ENCODE results near the gene C3. TPM values are rescaled to one million over a fixed set of nuclear protein-coding genes. Genes with fewer than 3 reads are reported as not detected.
"Not testable (repeated sequence)": the region's sequence is repeated elsewhere in the genome, so short reads cannot be mapped to it uniquely, and the experiment has no call there.

C3 gene
- polyA plus RNA-seq, 2 donors: 25.6 to 137 TPM

DNA sequence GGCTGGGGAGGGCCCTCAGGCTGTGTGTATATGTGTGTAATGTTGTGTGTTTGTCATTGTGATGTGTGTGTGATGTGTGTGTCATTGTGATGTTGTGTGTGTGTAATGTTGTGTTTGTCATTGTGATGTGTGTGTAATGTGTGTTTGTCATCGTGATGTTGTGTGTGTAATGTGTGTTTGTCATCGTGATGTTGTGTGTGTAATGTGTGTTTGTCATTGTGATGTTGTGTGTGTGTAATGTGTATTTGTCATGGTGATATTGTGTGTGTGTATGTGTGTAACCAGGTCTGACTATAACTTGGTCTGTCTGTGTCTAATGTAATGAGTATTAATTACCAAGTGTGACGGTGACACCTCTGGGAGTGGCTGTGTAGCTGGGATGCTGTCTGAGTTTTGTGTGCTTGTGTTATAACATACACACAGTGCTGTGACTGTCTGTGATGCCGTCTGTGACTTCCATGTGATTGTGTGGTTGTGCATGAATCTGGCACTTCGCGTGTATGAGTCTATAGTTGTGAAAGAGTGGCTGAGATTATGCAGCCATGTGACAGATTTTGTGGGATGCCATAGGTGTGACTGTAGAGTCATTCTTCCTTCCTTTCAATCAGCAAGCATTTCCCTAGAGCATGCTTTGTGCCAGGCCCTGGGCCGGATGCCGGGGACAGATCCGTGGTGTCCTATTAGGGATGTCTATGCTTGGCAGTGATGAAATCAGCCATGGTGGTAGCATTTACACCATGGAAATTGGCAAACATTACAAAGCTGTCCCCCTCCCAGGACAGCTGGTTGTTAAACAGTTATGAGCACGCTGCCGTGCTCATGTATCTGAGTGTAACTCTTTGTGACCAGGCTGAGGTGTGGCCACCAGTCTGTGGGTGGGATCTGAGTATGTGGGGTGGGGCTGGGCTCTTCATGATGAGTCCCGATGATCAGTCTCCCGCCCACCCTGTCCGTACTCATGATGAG lies 56.9 kb downstream of the C3 start:
- 76 to 78% methylated on average over 14 of the region's 14 CpGs for WGBS, 2 donors

GRCh38 chr19:6662702-6663101 lies 57.7 kb downstream of the C3 start:
- H3K4me1 ChIP-seq (ENCODE audit: control insufficient read depth in 2 of 2, insufficient read depth in 2 of 2, low read length in 1 of 2): peaks cover 0 to 2% of the 10 kb centered on the region in 2 donors
- 75 to 85% methylated on average over 5 of the region's 5 CpGs for WGBS, 2 donors
- H3K27me3 ChIP-seq (ENCODE audit: control insufficient read depth in 1 of 2, insufficient read depth in 2 of 2, low read length in 2 of 2): peaks cover 0 to 4% of the 10 kb centered on the region in 2 donors
- no peak overlapping the region for H3K27ac ChIP-seq (ENCODE audit: low read depth in 2 of 2, low read length in 1 of 2)
- no peak overlapping the region for H3K4me3 ChIP-seq (ENCODE audit: low read depth in 1 of 2, low read length in 2 of 2)
- H3K36me3 ChIP-seq (ENCODE audit: control insufficient read depth in 2 of 2, insufficient read depth in 2 of 2, low read length in 1 of 2): no peaks in the 10 kb centered on the region
- H3K9me3 ChIP-seq (ENCODE audit: control insufficient read depth in 2 of 2, insufficient read depth in 1 of 2, low read depth in 1 of 2, low read length in 1 of 2): no peaks in the 10 kb centered on the region

More for the DNA sequence above, 56.9 kb downstream of the C3 start:
- H3K27me3 ChIP-seq (ENCODE audit: control insufficient read depth in 1 of 2, insufficient read depth in 2 of 2, low read length in 2 of 2): peaks cover 0 to 4% of the 10 kb centered on the region in 2 donors
- H3K4me3 ChIP-seq (ENCODE audit: low read depth in 1 of 2, low read length in 2 of 2): no peak overlapping the region
- no peaks in the 10 kb centered on the region for H3K9me3 ChIP-seq (ENCODE audit: control insufficient read depth in 2 of 2, insufficient read depth in 1 of 2, low read depth in 1 of 2, low read length in 1 of 2)
- no peak overlapping the region for H3K27ac ChIP-seq (ENCODE audit: low read depth in 2 of 2, low read length in 1 of 2)
- H3K36me3 ChIP-seq (ENCODE audit: control insufficient read depth in 2 of 2, insufficient read depth in 2 of 2, low read length in 1 of 2): no peaks in the 10 kb centered on the region
- H3K4me1 ChIP-seq (ENCODE audit: control insufficient read depth in 2 of 2, insufficient read depth in 2 of 2, low read length in 1 of 2): peaks cover 0 to 2% of the 10 kb centered on the region in 2 donors

GRCh38 chr19:6661509-6662244 lies 58.8 kb downstream of the C3 start:
- H3K27ac ChIP-seq (ENCODE audit: low read depth in 2 of 2, low read length in 1 of 2); H3K4me1 ChIP-seq (ENCODE audit: control insufficient read depth in 2 of 2, insufficient read depth in 2 of 2, low read length in 1 of 2); H3K9me3 ChIP-seq (ENCODE audit: control insufficient read depth in 2 of 2, insufficient read depth in 1 of 2, low read depth in 1 of 2, low read length in 1 of 2); H3K27me3 ChIP-seq (ENCODE audit: control insufficient read depth in 1 of 2, insufficient read depth in 2 of 2, low read length in 2 of 2); H3K4me3 ChIP-seq (ENCODE audit: low read depth in 1 of 2, low read length in 2 of 2); H3K36me3 ChIP-seq (ENCODE audit: control insufficient read depth in 2 of 2, insufficient read depth in 2 of 2, low read length in 1 of 2): not testable (repeated sequence)
- 27 to 29% methylated on average over 10 of the region's 10 CpGs for WGBS, 2 donors

DNA sequence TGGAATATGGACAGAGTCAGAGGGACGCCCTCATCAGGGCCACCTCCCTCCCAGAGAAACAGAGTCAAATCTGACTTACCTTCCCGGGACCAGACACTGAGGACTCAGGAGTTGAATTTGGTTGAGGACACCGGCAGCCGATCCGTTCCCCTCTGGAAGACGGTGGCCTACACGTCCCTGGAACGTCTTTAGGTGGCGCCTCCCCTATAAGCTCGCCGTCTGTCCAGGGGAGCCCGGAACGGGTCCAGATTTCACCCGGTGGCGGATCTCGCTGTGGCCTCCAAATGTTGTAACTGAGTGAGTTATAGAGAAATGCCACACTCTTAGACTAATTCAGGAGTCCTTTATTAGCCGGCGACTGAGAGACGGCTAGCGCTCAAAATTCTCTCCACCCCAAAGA lies 59.5 kb downstream of the C3 start:
- Histone ChIP-seq H3K27me3 (ENCODE audit: control insufficient read depth in 1 of 2, insufficient read depth in 2 of 2, low read length in 2 of 2) (peaks cover 0 to 7% of the 10 kb centered on the region in 2 donors), H3K4me3 (ENCODE audit: low read depth in 1 of 2, low read length in 2 of 2) (no peak overlapping the region), H3K36me3 (ENCODE audit: control insufficient read depth in 2 of 2, insufficient read depth in 2 of 2, low read length in 1 of 2) (no peaks in the 10 kb centered on the region), H3K27ac (ENCODE audit: low read depth in 2 of 2, low read length in 1 of 2) (no peak overlapping the region), H3K4me1 (ENCODE audit: control insufficient read depth in 2 of 2, insufficient read depth in 2 of 2, low read length in 1 of 2) (peaks cover 0 to 2% of the 10 kb centered on the region in 2 donors), H3K9me3 (ENCODE audit: control insufficient read depth in 2 of 2, insufficient read depth in 1 of 2, low read depth in 1 of 2, low read length in 1 of 2) (no peaks in the 10 kb centered on the region)
- WGBS, 2 donors: 25 to 26% methylated on average over 20 of the region's 20 CpGs

- H3K27me3 ChIP-seq (ENCODE audit: control insufficient read depth in 1 of 2, insufficient read depth in 2 of 2, low read length in 2 of 2); H3K27ac ChIP-seq (ENCODE audit: low read depth in 2 of 2, low read length in 1 of 2); H3K4me1 ChIP-seq (ENCODE audit: control insufficient read depth in 2 of 2, insufficient read depth in 2 of 2, low read length in 1 of 2); H3K36me3 ChIP-seq (ENCODE audit: control insufficient read depth in 2 of 2, insufficient read depth in 2 of 2, low read length in 1 of 2); H3K9me3 ChIP-seq (ENCODE audit: control insufficient read depth in 2 of 2, insufficient read depth in 1 of 2, low read depth in 1 of 2, low read length in 1 of 2); H3K4me3 ChIP-seq (ENCODE audit: low read depth in 1 of 2, low read length in 2 of 2): not testable (repeated sequence)
- WGBS, 2 donors: 50 to 64% methylated on average over 9 of the region's 9 CpGs
These were observed 64.1 kb downstream of the C3 start for GRCh38 chr19:6656390-6656789.

DNA sequence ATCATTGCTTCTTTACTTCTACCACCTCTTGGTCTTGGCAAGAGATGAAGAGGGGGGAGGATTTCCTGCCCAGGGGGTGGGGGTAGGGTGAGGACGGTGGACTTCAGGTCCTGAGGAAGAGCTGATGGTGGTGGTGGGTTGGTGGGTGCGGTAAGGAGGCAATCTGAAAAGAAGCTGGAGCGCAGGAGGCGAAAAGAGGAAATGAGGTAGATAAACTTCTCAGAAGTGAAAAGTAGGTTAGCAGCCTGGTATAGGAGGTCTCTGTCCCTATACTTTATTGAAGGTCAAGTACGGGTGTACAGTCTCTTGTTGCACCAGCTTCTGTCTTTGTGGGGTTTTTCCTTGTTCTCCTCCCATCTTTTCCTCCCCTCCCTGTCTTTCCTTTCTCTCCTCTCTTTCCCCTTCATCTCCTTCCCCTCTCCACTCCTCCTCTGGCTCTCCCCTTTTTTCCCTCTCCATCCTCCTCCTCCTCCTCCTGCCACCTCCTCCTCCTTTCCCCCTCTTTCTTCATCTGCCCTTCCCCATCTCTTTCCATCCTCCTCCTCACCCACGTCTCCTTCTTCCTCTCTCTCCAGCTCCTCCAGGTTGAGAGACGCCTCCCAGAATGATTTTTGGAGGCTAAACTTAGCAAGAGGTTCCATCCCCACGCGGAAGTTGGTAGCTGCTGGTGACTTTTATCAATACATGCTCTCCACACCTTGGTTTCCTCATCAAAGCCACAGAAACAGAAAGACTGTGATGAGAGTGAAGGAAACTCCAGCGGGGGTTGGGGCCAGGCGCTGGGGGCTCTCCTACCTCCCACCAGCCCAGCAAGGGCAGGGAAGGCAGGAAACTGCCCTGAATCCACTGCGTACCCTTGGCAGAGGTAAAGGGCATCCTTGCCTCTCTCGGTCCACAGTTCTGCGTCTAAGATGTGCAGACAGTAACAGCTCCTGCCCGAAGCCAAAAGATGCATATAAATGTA lies 65.8 kb downstream of the C3 start:
- WGBS, 2 donors: 62 to 68% methylated on average over 15 of the region's 15 CpGs

DNA sequence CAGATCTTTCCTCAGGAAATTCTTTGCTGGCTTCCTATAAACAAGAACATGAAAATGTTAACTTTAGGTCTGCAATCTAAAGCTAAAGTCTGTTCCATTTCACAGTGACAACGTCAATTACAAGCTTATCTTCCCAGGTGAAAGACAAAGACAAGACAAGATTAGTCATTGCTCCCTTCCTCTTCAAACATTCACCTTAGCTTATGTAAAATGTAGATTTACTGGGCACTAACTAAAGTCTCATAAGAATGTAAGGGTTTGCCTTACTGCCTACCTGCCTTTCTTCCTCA lies 67.7 kb downstream of the C3 start:
- H3K27me3 ChIP-seq (ENCODE audit: control insufficient read depth in 1 of 2, insufficient read depth in 2 of 2, low read length in 2 of 2): peaks cover 0 to 3% of the 10 kb centered on the region in 2 donors
- H3K9me3 ChIP-seq (ENCODE audit: control insufficient read depth in 2 of 2, insufficient read depth in 1 of 2, low read depth in 1 of 2, low read length in 1 of 2): no peaks in the 10 kb centered on the region
- no peaks in the 10 kb centered on the region for H3K4me1 ChIP-seq (ENCODE audit: control insufficient read depth in 2 of 2, insufficient read depth in 2 of 2, low read length in 1 of 2)
- 27 to 38% methylated on average over 1 of the region's 1 CpG for WGBS, 2 donors
- H3K27ac ChIP-seq (ENCODE audit: low read depth in 2 of 2, low read length in 1 of 2): no peak overlapping the region
- H3K4me3 ChIP-seq (ENCODE audit: low read depth in 1 of 2, low read length in 2 of 2): no peak overlapping the region
- no peaks in the 10 kb centered on the region for H3K36me3 ChIP-seq (ENCODE audit: control insufficient read depth in 2 of 2, insufficient read depth in 2 of 2, low read length in 1 of 2)

More for the DNA sequence above, 65.8 kb downstream of the C3 start:
- Histone ChIP-seq H3K4me1 (ENCODE audit: control insufficient read depth in 2 of 2, insufficient read depth in 2 of 2, low read length in 1 of 2) (no peaks in the 10 kb centered on the region), H3K36me3 (ENCODE audit: control insufficient read depth in 2 of 2, insufficient read depth in 2 of 2, low read length in 1 of 2) (no peaks in the 10 kb centered on the region), H3K4me3 (ENCODE audit: low read depth in 1 of 2, low read length in 2 of 2) (no peak overlapping the region), H3K9me3 (ENCODE audit: control insufficient read depth in 2 of 2, insufficient read depth in 1 of 2, low read depth in 1 of 2, low read length in 1 of 2) (no peaks in the 10 kb centered on the region), H3K27ac (ENCODE audit: low read depth in 2 of 2, low read length in 1 of 2) (no peak overlapping the region), H3K27me3 (ENCODE audit: control insufficient read depth in 1 of 2, insufficient read depth in 2 of 2, low read length in 2 of 2) (peaks cover 0 to 3% of the 10 kb centered on the region in 2 donors)

DNA sequence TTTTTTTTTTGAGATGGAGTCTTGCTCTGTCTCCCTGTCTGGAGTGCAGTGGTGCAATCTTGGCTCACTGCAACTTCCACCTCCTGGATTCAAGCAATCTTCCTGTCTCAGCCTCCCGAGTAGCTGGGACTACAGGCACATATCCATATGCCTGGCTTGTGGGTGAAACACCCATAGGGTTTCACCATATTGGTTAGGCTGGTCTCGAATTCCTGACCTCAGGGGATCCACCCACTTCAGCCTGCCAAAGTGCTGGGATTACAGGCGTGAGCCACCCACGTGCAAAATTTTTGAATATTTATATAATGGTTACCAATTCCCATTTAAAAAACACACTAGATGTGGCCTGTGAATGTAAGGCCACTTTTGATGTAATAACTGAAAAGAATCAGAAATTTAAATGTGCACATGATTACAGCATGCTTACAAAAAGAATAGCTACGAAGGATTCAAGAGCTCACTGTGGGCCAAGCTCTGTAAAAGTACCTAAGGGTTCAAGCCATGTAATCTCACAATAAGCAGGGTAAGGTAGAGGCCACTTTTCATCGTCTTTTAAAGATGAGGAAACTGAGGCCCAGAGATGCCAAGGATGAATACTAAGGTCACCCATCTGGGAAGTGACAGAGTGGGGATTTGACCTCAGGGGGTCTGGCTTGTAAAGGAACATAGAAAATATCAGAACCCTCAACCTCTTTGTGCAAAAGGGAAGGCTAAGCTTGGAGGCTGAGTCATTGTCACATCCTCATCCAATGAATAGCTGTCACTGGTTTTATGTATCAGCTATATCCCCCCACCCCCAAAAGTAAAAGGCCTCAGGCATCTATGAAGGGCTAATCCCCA lies 68.3 kb downstream of the C3 start:
- no peak overlapping the region for H3K27ac ChIP-seq (ENCODE audit: low read depth in 2 of 2, low read length in 1 of 2)
- no peak overlapping the region for H3K4me3 ChIP-seq (ENCODE audit: low read depth in 1 of 2, low read length in 2 of 2)
- no peaks in the 10 kb centered on the region for H3K4me1 ChIP-seq (ENCODE audit: control insufficient read depth in 2 of 2, insufficient read depth in 2 of 2, low read length in 1 of 2)
- no peaks in the 10 kb centered on the region for H3K36me3 ChIP-seq (ENCODE audit: control insufficient read depth in 2 of 2, insufficient read depth in 2 of 2, low read length in 1 of 2)
- peaks cover 0 to under 1% of the 10 kb centered on the region in 2 donors for H3K27me3 ChIP-seq (ENCODE audit: control insufficient read depth in 1 of 2, insufficient read depth in 2 of 2, low read length in 2 of 2)
- H3K9me3 ChIP-seq (ENCODE audit: control insufficient read depth in 2 of 2, insufficient read depth in 1 of 2, low read depth in 1 of 2, low read length in 1 of 2): no peaks in the 10 kb centered on the region
- 65 to 73% methylated on average over 6 of the region's 6 CpGs for WGBS, 2 donors
